K562 (cell line): ENCODE data around the gene NTSR2. TPM values are rescaled to one million over a fixed set of nuclear protein-coding genes. Genes with fewer than 3 reads are reported as not detected.

Experiments
- GABPA ChIP-seq: fragments of 200-800 bp; sonication (Bioruptor generic); conservative IDR thresholded peaks from 2 replicates; pipeline ENCODE4 v1.6.1; 2016; ENCODE audit warnings: low read depth, missing genetic modification characterization, missing compliant biosample characterization
- GTF2A2 ChIP-seq: IDR thresholded peaks from 2 replicates; pipeline ENCODE4 v1.6.1; 2016; ENCODE audit warnings: mild to moderate bottlenecking, missing genetic modification characterization, missing compliant biosample characterization
- RBM34 ChIP-seq: fragments of 200-400 bp; formaldehyde crosslinking; IDR thresholded peaks from 2 replicates; pipeline ENCODE4 v1.6.1; 2018; ENCODE audit warnings: low read length, borderline replicate concordance; ENCODE audit not compliant: insufficient read depth
- SIN3A ChIP-seq, 2 experiments: fragments of 150-350 bp in 1 of 2; IDR thresholded peaks; 2 replicates each; pipeline ENCODE4 v1.6.1; 2011 to 2016; ENCODE audit warnings: borderline replicate concordance in 2 of 2, low read depth in 2 of 2, low read length in 2 of 2, mild to moderate bottlenecking in 2 of 2, moderate library complexity in 2 of 2; ENCODE audit not compliant: control insufficient read depth in 1 of 2
- ZC3H11A ChIP-seq: IDR thresholded peaks from 2 replicates; pipeline ENCODE4 v1.6.1; 2012; ENCODE audit warnings: low read depth, low read length, improper control_type of control experiment
- ZKSCAN3 ChIP-seq: fragments of 250-450 bp; sonication (Bioruptor Pico); IDR thresholded peaks from 2 replicates; pipeline ENCODE4 v1.4.0; 2020
- ZNF316 ChIP-seq: fragments of 450-650 bp; IDR thresholded peaks from 2 replicates; pipeline ENCODE4 v1.6.1; 2016
- ZNF778 ChIP-seq: fragments of 450-650 bp; formaldehyde crosslinking; IDR thresholded peaks from 2 replicates; pipeline ENCODE4 v1.4.0; 2020; ENCODE audit warnings: mild to moderate bottlenecking, moderate library complexity
- polyA plus RNA-seq, 8 experiments: library from polyadenylated mRNA; depleted of rRNA in 4 of 8; stranded (reverse) in 5 of 8; unstranded in 3 of 8; fragments of >200 nt; fragmentation: Nextera tagmentation in 2 of 8; fragmentation: Illumina TruSeq in 1 of 8; extraction: Ambion mirVana in 2 of 8; extraction: Trizol in 1 of 8; gene quantifications; 2 replicates each; pipeline versions ENCODE4 v1.2.1 to v1.2.3, GENCODE V29; 2011 to 2014; ENCODE audit warnings: inconsistent platforms in 1 of 8, missing spikeins in 1 of 8
- total RNA-seq, 7 experiments: library from RNA; depleted of rRNA in 6 of 7; stranded (reverse); fragments of >200 nt in 6 of 7; fragmentation: Illumina TruSeq in 2 of 7; extraction: Trizol in 2 of 7; gene quantifications; 2 replicates each; pipeline versions ENCODE4 v1.2.1 to v1.2.3, GENCODE V29; 2011 to 2021; ENCODE audit warnings: low replicate concordance in 1 of 7
- TF ChIP-seq, protein P1 (sequence below), 2 experiments: fragments of 450-650 bp; IDR thresholded peaks; 2 replicates each; pipeline ENCODE4 v1.6.1; 2016; ENCODE audit warnings: mild to moderate bottlenecking in 2 of 2, borderline replicate concordance in 1 of 2, low read depth in 1 of 2, moderate library complexity in 1 of 2

The NTSR2 gene
- total and polyA plus RNA-seq, 9 of the 15 experiments (the other 6 are each of a cell fraction or from before 2014, with no cell fraction given) = not detected

DNA sequence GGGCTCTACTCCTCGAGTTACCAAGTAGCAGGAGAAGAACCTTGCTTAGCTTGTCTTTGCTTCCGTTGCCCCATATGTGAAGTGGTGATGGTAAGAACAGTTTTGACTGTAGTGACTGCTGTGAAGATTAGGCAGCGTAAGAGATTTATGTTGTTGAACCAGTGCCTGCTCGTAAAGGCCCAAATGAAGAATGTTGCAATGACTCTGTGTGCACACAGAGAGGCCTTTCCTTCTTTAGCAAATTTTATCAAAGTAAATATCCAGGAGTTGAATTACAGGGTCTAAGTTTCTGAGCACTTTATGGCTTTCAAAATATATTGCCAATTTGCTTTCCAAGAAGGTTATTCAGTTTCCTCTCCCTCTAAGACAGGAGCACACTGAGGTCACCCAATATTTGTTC, 14.5 kb downstream of the NTSR2 start (continued):
- TF ChIP-seq, protein P1, sequence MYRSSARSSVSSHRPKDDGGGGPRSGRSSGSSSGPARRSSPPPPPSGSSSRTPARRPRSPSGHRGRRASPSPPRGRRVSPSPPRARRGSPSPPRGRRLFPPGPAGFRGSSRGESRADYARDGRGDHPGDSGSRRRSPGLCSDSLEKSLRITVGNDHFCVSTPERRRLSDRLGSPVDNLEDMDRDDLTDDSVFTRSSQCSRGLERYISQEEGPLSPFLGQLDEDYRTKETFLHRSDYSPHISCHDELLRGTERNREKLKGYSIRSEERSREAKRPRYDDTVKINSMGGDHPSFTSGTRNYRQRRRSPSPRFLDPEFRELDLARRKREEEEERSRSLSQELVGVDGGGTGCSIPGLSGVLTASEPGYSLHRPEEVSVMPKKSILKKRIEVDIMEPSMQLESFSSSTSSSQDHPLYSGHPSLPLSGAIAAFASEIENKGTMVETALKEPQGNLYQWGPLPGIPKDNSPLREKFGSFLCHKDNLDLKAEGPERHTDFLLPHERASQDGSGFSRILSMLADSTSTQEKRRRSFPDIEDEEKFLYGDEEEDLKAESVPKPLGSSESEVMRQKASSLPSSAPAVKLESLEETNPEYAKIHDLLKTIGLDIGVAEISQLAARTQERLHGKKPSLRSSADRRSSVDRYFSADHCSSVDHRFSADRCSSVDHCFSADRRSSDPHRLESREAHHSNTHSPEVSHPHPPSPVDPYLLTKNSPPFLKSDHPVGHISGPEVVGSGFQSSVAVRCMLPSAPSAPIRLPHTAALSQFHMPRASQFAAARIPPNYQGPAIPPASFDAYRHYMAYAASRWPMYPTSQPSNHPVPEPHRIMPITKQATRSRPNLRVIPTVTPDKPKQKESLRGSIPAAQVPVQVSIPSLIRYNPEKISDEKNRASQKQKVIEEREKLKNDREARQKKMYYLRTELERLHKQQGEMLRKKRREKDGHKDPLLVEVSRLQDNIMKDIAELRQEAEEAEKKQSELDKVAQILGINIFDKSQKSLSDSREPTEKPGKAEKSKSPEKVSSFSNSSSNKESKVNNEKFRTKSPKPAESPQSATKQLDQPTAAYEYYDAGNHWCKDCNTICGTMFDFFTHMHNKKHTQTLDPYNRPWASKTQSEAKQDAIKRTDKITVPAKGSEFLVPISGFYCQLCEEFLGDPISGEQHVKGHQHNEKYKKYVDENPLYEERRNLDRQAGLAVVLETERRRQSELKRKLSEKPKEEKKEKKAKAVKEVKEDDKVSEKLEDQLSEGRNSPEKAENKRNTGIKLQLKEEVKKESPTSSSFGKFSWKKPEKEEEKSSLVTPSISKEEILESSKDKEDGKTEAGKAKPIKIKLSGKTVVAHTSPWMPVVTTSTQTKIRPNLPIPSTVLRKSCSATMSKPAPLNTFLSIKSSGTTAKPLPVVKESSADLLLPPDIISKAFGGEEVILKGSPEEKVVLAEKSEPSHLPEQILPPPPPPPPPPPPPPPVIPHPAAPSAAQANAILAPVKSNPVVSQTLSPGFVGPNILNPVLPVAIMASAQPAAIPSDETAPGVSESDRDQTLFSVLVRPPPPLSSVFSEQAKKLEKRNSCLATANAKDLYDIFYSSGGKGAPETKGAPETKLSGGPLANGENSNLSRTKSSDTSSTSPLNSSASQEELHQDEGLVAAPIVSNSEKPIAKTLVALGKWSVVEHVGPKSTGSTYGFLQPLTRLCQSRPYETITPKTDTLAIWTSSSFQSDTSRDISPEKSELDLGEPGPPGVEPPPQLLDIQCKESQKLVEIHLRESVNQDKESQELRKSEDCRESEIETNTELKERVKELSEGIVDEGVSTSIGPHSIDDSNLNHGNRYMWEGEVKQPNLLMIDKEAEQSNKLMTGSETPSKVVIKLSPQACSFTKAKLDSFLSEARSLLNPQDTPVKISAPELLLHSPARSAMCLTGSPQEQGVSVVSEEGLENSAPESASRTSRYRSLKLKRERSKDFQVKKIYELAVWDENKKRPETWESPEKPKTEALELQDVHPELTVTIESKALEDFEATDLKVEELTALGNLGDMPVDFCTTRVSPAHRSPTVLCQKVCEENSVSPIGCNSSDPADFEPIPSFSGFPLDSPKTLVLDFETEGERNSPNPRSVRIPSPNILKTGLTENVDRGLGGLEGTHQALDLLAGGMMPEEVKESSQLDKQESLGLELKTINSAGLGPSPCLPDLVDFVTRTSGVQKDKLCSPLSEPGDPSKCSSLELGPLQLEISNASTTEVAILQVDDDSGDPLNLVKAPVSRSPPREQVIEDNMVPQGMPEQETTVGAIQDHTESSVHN (IDR thresholded peaks at IDR 0.05; ENCODE audit: borderline replicate concordance in 1 of 2, low read depth in 1 of 2) = no peak
- TF ChIP-seq ZC3H11A = no peak
- TF ChIP-seq ZNF316 = no peak
- TF ChIP-seq RBM34 = no peak
- no peak for TF ChIP-seq ZKSCAN3 (CRISPR knock-in tag)
- no peak for TF ChIP-seq GTF2A2 (tag)
- no peak for TF ChIP-seq GABPA (tag)
- no peak for TF ChIP-seq SIN3A (IDR thresholded peaks at IDR 0.05; ENCODE audit: borderline replicate concordance in 2 of 2, control insufficient read depth in 1 of 2, low read depth in 2 of 2, low read length in 2 of 2)
- TF ChIP-seq ZNF778 (CRISPR knock-in tag) = no peak
